GM18511 (cell line): ENCODE data around the gene CXorf65.

ENCODE experiments used
- ATAC-seq: cut with Tn5 transposase; IDR thresholded peaks from one replicate; pipeline ENCODE4 v1.9.1; 2021; ENCODE audit warnings: mild to moderate bottlenecking, moderate library complexity; ENCODE audit not compliant: unreplicated experiment

CXorf65 gene

GRCh38 chrX:71068044-71068918 is 38.3 kb downstream of the CXorf65 start, which contains the start of gene SNX12:
Gene SNX12 (minus strand): TSS chrX:71068334. CDS start chrX:71068306, 28 bp downstream.
- ATAC-seq = peak; percentile 95

GRCh38 chrX:71067712-71068043 is 38.9 kb downstream of the CXorf65 start:
- no peak for ATAC-seq

GRCh38 chrX:71067089-71067488 is 39.5 kb downstream of the CXorf65 start:
- no peak for ATAC-seq

GRCh38 chrX:71060127-71060526 is 46.4 kb downstream of the CXorf65 start:
- ATAC-seq = no peak

GRCh38 chrX:71057848-71058530 is 48.6 kb downstream of the CXorf65 start:
- ATAC-seq = no peak

GRCh38 chrX:71056867-71057266 is 49.7 kb downstream of the CXorf65 start:
- ATAC-seq = no peak
